ENCODE data around the gene MBTPS2.
"Not testable (repeated sequence)": the region's sequence is repeated elsewhere in the genome, so short reads cannot be mapped to it uniquely, and the experiment has no call there.

MBTPS2 gene

GRCh38 chrX:21863241-21863640, 23.8 kb downstream of the MBTPS2 start:
- no peak for DNase-seq

GRCh38 chrX:21865436-21865835, 26.0 kb downstream of the MBTPS2 start:
- no peak for DNase-seq

DNA sequence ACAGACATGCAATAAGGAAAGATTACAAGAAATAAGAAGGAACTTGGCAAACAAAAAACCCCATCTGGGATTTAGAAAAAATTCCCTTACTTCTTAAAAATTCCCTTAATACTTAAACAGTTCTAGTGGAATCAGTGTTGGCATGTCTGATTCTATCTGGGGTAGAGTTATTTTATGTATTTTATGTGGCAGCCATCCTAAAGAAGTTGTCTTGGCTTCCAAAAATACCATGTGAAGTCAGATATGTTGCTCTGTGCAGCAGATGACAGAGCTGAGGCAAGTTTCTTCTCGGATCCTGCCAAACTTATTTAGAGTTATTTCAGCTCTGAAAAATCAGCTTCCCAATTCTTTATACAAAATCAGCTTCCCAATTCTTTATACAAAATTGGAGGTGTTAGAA, 31.1 kb downstream of the MBTPS2 start:
- DNase-seq: no peak

GRCh38 chrX:21873063-21873775, 33.8 kb downstream of the MBTPS2 start:
- no peak for DNase-seq

- not testable (repeated sequence) for DNase-seq
These were observed 34.8 kb downstream of the MBTPS2 start for GRCh38 chrX:21874182-21874581.

DNA sequence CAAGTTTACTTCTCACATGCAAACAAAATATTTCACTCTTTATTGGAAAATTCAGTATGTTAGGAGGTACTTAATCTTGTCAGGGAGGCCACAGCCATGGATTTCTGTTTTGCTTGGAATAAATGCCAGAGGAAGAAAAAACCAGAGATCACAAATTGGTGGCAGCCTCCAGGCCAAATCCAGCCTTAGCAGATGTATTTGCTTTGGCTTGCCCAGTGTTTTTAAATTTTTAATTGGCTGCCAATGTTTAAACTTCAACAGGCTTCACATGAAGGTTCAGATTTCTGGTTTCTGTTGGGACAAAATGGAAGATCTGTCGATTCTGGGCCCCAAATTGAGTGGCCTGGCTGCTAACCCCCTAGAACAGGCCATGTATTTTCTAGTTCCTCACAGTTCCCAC, 35.6 kb downstream of the MBTPS2 start:
- DNase-seq: no peak

- no peak for DNase-seq
These were observed 42.6 kb downstream of the MBTPS2 start for GRCh38 chrX:21881881-21882574.

- DNase-seq: no peak
These were observed 43.8 kb downstream of the MBTPS2 start for GRCh38 chrX:21883258-21883657.

DNA sequence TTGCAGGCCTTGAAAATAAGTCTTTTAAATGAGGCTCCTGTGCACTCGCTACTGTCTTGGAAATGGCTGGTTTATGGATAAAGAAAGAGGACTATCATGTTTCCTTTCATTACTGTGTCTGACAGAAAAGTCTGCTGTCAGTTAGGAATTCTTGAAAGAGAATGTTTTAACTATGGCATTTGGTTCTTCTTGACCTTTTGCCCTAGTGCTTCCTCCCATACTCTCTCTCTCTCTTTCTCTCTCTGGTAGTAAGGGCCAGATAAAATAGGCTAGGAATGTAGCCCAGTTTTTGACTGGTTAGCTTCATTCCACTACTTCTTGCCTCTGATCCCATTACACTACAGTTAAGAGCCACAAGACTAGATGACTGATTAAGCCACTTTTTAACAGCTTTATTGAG, 46.2 kb downstream of the MBTPS2 start:
- no peak for DNase-seq

- DNase-seq: no peak
These were observed 65.9 kb downstream of the MBTPS2 start for GRCh38 chrX:21905313-21905712.

GRCh38 chrX:21905953-21906352, 66.5 kb downstream of the MBTPS2 start:
- DNase-seq: no peak

DNA sequence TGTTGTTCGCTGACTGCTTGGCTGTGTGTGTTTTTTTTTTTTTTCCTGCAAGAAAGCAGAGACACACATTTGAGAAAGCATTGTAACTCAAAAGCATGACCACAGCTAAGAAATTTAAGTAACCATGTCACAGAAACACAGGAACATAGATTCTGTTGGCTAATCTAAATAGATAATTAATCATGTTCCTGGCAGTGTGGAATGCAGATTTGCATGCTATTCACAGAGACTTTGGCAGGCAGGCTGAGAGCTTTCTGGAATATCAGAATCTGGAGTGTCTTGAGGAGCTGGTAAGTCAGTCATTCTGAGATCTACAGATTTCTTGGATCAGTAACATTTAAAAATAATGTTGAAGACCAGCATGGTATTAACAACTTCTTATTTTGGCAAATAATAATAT, 67.8 kb downstream of the MBTPS2 start:
- DNase-seq: no peak

DNA sequence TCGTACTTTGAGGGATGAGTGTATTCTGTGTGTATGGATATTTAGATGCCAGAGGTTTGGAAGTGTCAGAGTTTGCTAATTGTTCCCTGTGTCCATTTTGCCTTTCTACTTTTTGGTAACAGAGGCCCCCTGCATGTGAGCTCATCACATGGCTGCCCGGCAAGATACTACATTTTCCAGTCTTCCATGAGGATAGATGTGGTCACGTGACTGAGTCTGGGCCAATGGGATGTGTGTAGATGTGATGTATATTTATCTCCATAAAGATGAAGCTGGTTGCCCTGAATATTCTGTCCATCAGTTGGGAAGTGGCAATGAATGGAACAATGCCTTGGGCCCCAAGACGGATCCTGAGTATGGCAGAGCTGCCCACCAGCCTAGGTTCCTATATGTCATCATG, 72.1 kb downstream of the MBTPS2 start:
- DNase-seq: no peak

- DNase-seq: no peak
These were observed 72.8 kb downstream of the MBTPS2 start for GRCh38 chrX:21912220-21912619.

DNA sequence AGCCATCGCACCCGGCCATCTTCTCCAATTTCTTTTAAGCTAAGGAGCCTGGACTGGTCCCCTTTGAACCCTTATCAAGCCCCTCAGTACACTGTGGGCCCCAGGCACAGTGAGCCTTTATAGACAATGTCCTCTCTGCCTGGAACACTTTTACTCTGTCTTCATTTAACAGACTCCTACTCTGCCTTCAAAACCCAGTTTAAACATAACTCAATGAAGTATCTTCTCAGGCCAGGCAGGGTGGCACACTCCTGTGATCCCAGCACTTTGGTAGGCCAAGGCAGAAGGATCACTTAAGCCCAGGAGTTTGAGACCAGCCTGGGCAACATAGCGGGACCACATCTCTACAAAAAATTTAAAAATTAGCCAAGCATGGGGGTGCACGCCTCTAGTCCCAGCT, 73.6 kb downstream of the MBTPS2 start:
- no peak for DNase-seq

GRCh38 chrX:21926116-21926515, 86.7 kb downstream of the MBTPS2 start:
- no peak for DNase-seq

- no peak for DNase-seq
These were observed 87.3 kb downstream of the MBTPS2 start for GRCh38 chrX:21926527-21927278.

GRCh38 chrX:21929209-21929608, 89.8 kb downstream of the MBTPS2 start:
- no peak for DNase-seq

DNA sequence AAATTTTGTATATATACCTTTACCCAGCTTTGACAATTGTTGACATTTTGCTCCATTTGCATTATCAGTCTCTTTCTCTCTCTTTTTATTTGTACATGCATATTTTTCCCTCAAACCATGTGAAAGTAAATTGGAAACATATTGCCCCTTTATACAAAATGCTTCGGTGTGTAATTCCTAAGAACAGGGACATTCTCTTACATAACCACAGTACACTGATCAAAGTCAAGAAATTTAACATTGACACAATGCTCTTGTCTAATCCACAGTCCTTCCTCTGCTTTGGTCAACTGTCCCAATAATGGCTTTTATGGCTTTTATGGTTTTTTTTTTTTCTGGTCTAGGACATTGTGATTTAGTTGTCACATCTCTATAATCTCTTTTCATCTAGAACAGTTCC, 91.6 kb downstream of the MBTPS2 start:
- DNase-seq: no peak

- DNase-seq: no peak
These were observed 93.0 kb downstream of the MBTPS2 start for GRCh38 chrX:21932292-21933002.

GRCh38 chrX:21933077-21933476, 93.7 kb downstream of the MBTPS2 start:
- DNase-seq: no peak

GRCh38 chrX:21934414-21934813, 95.0 kb downstream of the MBTPS2 start:
- no peak for DNase-seq
